Dendritic cell treated with granulocyte-macrophage colony-stimulating factor and Interleukin-4, amounts not matched to agents 40 ng/mL and 50 ng/mL, for 4 days (primary cell): ENCODE measurements around the gene HOATZ.

Source experiments
- H3K27ac Mint-ChIP-seq: one replicate; pipeline ENCODE4 v1.8.0; 2022; ENCODE audit warnings: mild to moderate bottlenecking, mixed read lengths
- H3K27me3 Mint-ChIP-seq: one replicate; pipeline ENCODE4 v1.8.0; 2022; ENCODE audit warnings: mild to moderate bottlenecking, mixed read lengths
- H3K36me3 Mint-ChIP-seq: one replicate; pipeline ENCODE4 v1.8.0; 2022; ENCODE audit warnings: low read depth, mixed read lengths
- H3K4me1 Mint-ChIP-seq: one replicate; pipeline ENCODE4 v1.8.0; 2022; ENCODE audit warnings: low read depth, mixed read lengths
- H3K4me3 Mint-ChIP-seq: one replicate; pipeline ENCODE4 v1.8.0; 2022; ENCODE audit warnings: mild to moderate bottlenecking, moderate library complexity, mixed read lengths
- H3K9me3 Mint-ChIP-seq: one replicate; pipeline ENCODE4 v1.8.0; 2022; ENCODE audit warnings: mixed read lengths
- intact Hi-C: fragments of 100-400 bp; cut with micrococcal nuclease; formaldehyde crosslinking; loops from one replicate; pipeline ENCODE4 v1.15.0; 2022

The HOATZ gene

DNA sequence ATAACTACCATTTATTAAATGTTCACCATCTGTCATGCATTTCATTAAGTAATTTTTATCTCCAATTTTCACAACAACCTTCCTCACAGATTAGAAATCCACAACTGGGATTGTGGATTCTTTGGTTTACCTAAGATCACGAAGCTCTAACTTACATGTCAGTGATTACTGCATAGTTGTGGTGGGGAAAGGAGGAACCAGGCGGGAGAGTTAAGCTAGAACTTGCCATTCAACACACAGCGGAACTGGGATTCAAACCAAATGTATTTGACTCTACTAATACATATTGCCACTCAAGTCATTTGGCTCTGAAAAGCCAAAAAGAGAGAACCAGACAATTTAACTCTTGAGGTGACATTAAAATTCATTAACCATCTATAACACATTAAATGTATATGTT lies 15.5 kb downstream of the HOATZ start:
- H3K27ac Mint-ChIP-seq: no peak overlapping the region
- intact Hi-C loops: no loop called here
- peaks cover 22% of the 10 kb centered on the region for H3K4me1 Mint-ChIP-seq
- H3K27me3 Mint-ChIP-seq: peaks cover 6% of the 10 kb centered on the region
- no peaks in the 10 kb centered on the region for H3K9me3 Mint-ChIP-seq
- H3K36me3 Mint-ChIP-seq: no peaks in the 10 kb centered on the region
- H3K4me3 Mint-ChIP-seq: no peak overlapping the region

DNA sequence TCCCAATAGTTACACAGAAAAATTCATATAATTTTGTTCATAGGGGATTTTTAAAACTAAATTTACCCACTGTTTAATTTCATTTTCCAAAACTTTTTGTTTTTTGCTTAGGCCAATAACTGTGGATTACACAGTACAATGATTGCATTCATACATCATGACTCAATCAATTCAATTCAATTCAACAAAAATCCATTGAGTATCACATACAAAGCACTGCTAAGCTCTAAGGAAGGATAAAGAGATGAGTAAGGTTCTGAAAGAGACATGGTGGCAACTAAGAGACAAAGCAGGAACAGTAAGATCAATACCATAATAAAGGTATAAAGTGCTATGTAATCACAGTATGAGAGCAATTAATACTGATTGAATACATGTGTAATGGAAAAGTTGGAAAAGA lies 16.6 kb downstream of the HOATZ start:
- intact Hi-C loops: no loop called here
- Mint-ChIP-seq H3K4me3 (no peak overlapping the region), H3K27ac (no peak overlapping the region), H3K4me1 (peaks cover 21% of the 10 kb centered on the region), H3K27me3 (peaks cover 10% of the 10 kb centered on the region), H3K9me3 (no peaks in the 10 kb centered on the region), H3K36me3 (no peaks in the 10 kb centered on the region)

DNA sequence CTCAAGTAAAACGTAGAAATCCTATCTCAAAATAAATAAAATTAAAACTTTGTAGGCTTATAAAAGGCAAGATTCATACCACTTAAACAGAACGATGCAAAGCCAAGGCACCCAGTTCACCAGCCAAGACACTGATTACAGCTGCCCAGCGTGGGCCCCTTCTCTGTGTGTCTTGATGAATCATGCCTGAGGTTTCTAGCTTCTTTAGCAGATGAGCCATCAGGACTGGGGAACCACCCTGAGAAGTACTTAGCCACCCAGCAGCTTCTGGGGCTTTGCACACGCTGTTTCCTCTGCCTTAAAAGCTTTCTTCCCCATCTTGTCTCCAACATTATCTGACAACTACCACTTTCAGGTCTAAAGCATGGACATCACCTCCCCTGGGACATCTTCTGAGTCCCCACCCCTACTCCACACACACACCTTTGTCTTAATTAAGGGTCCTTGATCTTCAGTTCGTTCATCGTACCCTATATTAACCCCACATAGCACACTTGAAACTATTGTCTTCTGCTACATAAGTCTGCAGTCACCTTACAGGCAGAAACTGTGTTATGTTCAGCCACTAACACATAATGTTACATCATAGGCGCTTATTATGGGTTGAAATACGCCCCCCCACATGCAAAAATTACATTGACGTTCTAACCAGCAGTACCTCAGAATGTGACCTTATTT lies 17.2 kb downstream of the HOATZ start:
- Mint-ChIP-seq H3K36me3 (no peaks in the 10 kb centered on the region), H3K27me3 (peaks cover 13% of the 10 kb centered on the region), H3K9me3 (no peaks in the 10 kb centered on the region), H3K27ac (peak overlapping the region; percentile 19), H3K4me1 (peaks cover 15% of the 10 kb centered on the region), H3K4me3 (no peak overlapping the region)
- intact Hi-C loops: no loop called here

DNA sequence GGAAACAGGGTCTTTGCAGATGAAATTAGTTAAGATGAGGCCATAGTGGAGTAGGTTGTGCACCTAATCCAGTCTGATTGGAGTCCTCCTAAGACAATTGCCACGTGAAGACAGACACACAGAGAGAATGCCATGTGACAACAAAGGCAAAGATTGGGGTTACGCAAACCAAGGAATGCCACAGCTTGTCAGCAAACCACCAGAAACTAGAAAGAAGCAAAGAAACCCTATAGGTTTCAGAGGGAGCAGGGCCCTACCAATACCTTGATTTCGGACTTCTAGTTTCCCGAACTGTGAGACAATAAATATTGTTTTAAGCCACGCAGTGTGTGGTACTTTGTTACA lies 17.8 kb downstream of the HOATZ start:
- no peaks in the 10 kb centered on the region for H3K36me3 Mint-ChIP-seq
- peak overlapping the region; percentile 19 for H3K27ac Mint-ChIP-seq
- H3K9me3 Mint-ChIP-seq: no peaks in the 10 kb centered on the region
- H3K4me1 Mint-ChIP-seq: peaks cover 15% of the 10 kb centered on the region
- H3K27me3 Mint-ChIP-seq: peaks cover 13% of the 10 kb centered on the region
- intact Hi-C loops: no loop called here
- no peak overlapping the region for H3K4me3 Mint-ChIP-seq

DNA sequence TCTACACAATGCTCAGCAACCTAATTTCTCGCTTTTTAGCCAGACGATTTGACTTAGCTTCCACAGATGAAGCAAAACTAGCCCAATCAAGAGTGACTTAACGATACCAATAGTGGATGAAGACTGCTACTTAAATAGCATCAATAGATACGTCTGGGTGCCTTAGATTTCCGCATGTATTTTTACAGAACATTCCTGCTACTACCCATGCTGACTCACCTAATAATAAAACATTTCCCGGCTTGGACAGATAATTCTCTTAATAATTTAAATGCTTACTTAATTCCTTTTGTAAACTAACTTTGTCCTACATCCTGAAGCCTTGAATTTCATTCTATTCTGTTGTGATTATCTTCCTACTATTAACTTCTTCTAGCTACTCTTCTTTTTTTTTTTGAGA lies 20.7 kb downstream of the HOATZ start:
- Mint-ChIP-seq H3K4me1 (peaks cover 23% of the 10 kb centered on the region), H3K27ac (no peak overlapping the region), H3K4me3 (no peak overlapping the region), H3K27me3 (peaks cover 38% of the 10 kb centered on the region), H3K36me3 (no peaks in the 10 kb centered on the region), H3K9me3 (no peaks in the 10 kb centered on the region)
- intact Hi-C loops: no loop called here

GRCh38 chr11:111537336-111537860 lies 22.8 kb downstream of the HOATZ start:
- no peaks in the 10 kb centered on the region for H3K36me3 Mint-ChIP-seq
- intact Hi-C loops: no loop called here
- peaks cover 56% of the 10 kb centered on the region for H3K27me3 Mint-ChIP-seq
- no peak overlapping the region for H3K27ac Mint-ChIP-seq
- H3K4me1 Mint-ChIP-seq: peaks cover 26% of the 10 kb centered on the region
- H3K9me3 Mint-ChIP-seq: no peaks in the 10 kb centered on the region
- no peak overlapping the region for H3K4me3 Mint-ChIP-seq

DNA sequence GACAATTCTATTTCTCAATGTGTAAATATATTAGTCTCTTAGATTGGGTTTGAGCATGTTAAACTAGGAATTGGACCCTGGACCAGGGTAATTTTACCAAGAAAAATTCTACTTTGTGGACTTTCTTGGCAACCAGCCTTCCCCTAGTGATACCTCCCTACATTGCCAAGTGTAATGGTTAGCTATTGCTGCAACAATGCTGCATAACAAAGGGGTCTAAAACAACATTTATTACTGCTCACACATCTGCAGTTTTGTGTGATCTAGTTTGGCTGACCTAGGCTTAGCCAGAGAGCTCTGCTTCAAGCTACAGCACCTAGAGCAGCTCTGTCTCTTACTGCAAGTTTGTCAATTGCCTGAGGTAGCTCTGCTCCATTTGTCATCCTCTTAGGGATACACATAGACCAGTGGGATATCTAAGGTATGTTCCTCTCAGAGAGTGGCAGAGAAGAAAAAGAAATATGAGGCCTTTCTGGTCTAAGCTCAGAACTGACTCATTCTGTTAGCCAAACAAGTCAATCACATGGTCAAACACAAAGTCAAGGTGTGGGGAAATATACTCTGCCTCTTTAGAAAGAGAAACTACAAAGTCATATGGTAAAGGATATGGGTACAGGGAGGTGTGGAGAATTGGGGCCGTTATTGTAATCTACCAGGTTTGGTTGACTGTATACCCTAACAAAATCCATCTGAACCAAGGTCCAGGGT lies 24.0 kb downstream of the HOATZ start:
- Mint-ChIP-seq H3K27ac (no peak overlapping the region), H3K4me3 (no peak overlapping the region), H3K27me3 (peaks cover 60% of the 10 kb centered on the region), H3K36me3 (no peaks in the 10 kb centered on the region), H3K9me3 (no peaks in the 10 kb centered on the region), H3K4me1 (peaks cover 25% of the 10 kb centered on the region)
- intact Hi-C loops: no loop called here

DNA sequence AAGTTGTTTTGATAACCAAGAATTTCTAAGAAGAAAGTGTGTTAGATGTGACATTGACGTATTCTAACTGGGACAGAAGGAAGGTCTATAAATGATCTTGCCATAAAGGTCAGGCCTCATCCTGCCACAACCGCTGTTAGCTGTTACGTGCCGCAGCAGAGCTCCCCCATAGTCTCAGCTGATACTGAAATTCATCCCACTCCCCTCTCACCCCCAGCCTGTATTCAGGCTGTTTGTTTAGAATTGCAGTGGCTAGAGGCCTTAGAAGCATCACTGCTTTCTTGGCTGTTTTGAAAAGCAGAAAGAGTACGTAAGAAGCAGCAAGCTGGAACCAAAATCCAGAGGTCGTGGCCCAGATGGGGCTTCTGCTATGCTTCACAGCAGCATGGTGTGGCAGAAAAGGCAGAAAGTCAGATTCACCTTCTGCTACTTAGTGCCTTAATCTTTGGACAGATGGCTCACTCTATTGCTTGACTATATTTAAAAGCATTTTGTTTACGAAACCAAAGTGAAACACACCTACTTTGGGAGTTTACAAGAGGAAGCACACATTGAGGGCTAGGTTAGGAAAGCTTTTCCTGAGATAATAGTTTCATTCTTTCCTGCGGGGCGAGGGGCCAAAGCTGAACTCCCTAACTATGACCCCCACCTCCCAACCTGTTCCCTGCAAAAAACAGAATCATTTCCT lies 25.0 kb downstream of the HOATZ start:
- no peaks in the 10 kb centered on the region for H3K36me3 Mint-ChIP-seq
- peaks cover 55% of the 10 kb centered on the region for H3K27me3 Mint-ChIP-seq
- peaks cover 25% of the 10 kb centered on the region for H3K4me1 Mint-ChIP-seq
- H3K4me3 Mint-ChIP-seq: no peak overlapping the region
- H3K27ac Mint-ChIP-seq: no peak overlapping the region
- no peaks in the 10 kb centered on the region for H3K9me3 Mint-ChIP-seq
- intact Hi-C loops: no loop called here

GRCh38 chr11:111540114-111540936 lies 25.7 kb downstream of the HOATZ start, which contains the start of gene LAYN:
Gene LAYN, plus strand, starts transcription at chr11:111540720. Its CDS starts 124 bp downstream, at chr11:111540844.
- no peaks in the 10 kb centered on the region for H3K36me3 Mint-ChIP-seq
- peaks cover 25% of the 10 kb centered on the region for H3K4me1 Mint-ChIP-seq
- intact Hi-C loops: no loop called here
- H3K9me3 Mint-ChIP-seq: no peaks in the 10 kb centered on the region
- peaks cover 54% of the 10 kb centered on the region for H3K27me3 Mint-ChIP-seq
- peak within 1 kb of the TSS; percentile 61 for H3K27ac Mint-ChIP-seq
- H3K4me3 Mint-ChIP-seq: peak within 1 kb of the TSS; percentile 76

DNA sequence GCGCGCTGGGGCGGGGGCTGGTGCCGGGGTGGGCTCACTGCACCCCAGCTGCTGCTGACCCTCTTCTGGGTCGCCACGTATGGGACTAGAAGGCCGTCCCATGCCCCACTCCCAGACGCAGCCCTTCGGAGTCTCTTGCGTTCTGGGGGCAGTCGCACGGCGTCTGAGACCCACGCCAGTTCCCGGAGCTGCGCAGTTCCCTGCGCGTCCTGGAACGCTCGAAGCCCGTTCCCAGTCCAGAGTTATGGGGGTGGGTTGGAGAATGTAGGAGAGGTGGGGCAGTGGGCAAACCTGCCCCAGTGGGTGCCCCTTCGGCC lies 26.3 kb downstream of the HOATZ start:
- peak overlapping the region; percentile 76 for H3K4me3 Mint-ChIP-seq
- intact Hi-C loops: no loop called here

DNA sequence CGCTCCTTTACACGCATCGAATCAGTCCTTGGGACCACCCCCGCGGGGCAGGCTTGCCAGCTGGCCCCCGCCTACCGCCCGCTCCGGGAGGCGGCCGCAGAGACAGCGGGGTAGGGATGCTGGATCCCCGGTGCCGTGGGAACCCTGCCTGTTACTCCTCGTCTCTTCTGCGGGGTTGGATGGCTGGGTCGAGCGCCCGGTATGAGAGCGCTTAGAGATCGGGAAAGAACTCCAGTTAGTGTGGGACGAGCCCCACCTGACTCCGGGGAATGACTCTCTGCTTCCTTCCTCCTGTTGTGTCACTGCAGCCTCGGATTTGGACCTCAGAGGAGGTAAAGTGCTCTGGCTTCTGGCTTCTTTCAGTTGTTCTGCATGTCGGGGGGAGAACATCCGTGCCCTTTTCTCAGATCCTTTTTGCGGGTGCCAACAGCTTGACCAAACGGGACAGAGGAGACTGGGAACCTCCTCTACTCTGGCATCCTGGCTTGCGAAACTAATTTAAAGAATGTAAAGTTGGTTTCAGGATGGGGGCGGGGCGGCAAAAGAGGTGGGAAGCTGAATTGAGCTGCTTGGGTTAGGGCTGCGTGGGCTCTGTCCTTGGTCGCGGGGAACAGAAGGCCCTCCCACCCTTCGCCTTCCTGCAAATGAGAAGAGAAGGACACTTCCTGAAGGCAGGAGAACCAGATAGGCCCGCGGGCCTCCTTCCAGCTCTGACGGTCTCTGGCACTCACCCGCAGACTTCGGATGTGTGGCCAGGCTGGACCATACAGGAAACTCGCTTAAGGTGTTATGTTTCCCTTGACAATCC lies 26.9 kb downstream of the HOATZ start:
- peak overlapping the region; percentile 76 for H3K4me3 Mint-ChIP-seq
- H3K4me1 Mint-ChIP-seq: peaks cover 25% of the 10 kb centered on the region
- intact Hi-C loops: no loop called here
- H3K36me3 Mint-ChIP-seq: no peaks in the 10 kb centered on the region
- H3K27me3 Mint-ChIP-seq: peaks cover 47% of the 10 kb centered on the region
- no peaks in the 10 kb centered on the region for H3K9me3 Mint-ChIP-seq
- peak overlapping the region; percentile 61 for H3K27ac Mint-ChIP-seq

More for the DNA sequence above, 26.3 kb downstream of the HOATZ start:
- Mint-ChIP-seq H3K27me3 (peaks cover 50% of the 10 kb centered on the region), H3K36me3 (no peaks in the 10 kb centered on the region), H3K4me1 (peaks cover 25% of the 10 kb centered on the region), H3K9me3 (no peaks in the 10 kb centered on the region), H3K27ac (peak overlapping the region; percentile 61)

GRCh38 chr11:111542606-111543275 lies 28.2 kb downstream of the HOATZ start:
- Mint-ChIP-seq H3K27ac (no peak overlapping the region), H3K4me1 (peaks cover 25% of the 10 kb centered on the region)
- intact Hi-C loops: no loop called here

DNA sequence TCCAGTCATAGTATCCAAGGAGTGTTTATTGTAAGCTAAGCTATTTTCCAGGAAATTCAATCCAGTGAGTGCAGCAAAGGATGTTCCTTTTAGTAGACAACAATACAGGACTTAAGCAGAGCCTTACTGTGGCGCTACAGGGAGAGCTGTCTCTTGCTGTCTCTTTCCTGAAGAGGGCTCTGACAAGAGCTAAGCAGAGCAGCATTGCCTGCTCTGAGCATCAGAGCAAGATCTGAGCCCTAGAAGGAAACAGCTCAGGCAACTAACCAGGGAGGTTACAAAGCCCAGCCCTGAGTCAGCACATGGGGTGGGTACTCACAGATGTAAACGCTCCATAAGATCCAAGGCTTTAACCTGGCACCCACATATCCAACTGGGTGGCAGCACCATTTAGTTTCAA lies 33.9 kb downstream of the HOATZ start:
- intact Hi-C loops: no loop called here
- H3K9me3 Mint-ChIP-seq: no peaks in the 10 kb centered on the region

More at GRCh38 chr11:111542606-111543275, 28.2 kb downstream of the HOATZ start:
- Mint-ChIP-seq H3K4me3 (no peak overlapping the region), H3K9me3 (no peaks in the 10 kb centered on the region), H3K36me3 (no peaks in the 10 kb centered on the region), H3K27me3 (peaks cover 42% of the 10 kb centered on the region)

More for the DNA sequence above, 33.9 kb downstream of the HOATZ start:
- no peak overlapping the region for H3K4me3 Mint-ChIP-seq
- H3K27me3 Mint-ChIP-seq: no peaks in the 10 kb centered on the region
- H3K27ac Mint-ChIP-seq: no peak overlapping the region
- peaks cover 9% of the 10 kb centered on the region for H3K4me1 Mint-ChIP-seq
- H3K36me3 Mint-ChIP-seq: no peaks in the 10 kb centered on the region
